ENCODE measurements around the gene XXYLT1. TPM values are rescaled to one million over a fixed set of nuclear protein-coding genes. Genes with fewer than 3 reads are reported as not detected.

The XXYLT1 gene
- total and polyA plus RNA-seq, 2 of the 8 experiments (the other 6 are each of a cell fraction or from before 2014, with no cell fraction given) = 18.9 to 23.8 TPM

DNA sequence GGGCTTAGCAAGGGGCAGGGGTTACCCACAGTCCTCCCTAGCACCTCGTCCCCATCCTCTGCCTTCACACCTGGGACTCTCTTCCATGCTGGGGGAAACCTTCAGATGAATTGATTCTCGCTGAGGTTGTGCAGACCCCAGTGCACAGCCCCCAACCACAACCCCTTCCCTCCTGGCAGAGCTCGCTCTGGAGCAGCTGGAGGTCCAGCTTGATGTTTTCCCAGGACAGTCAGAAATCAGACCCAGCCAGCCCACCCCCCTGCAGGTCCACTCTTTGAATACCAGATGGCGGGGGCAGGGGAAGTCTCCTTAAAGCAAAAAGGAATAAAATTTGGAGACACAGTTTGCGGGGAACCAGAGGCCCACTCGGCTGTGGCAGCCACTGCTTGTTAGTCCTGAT lies 234.4 kb downstream of the XXYLT1 start:
- Histone ChIP-seq H3K79me2 (ENCODE audit: control insufficient read depth in 1 of 2, insufficient read depth in 2 of 2, low read length in 2 of 2) (no peaks in the 10 kb centered on the region), H4K8ac (ENCODE audit: extremely low read depth, insufficient read depth, low read length) (no peak overlapping the region; the same call in 1 of the 2 replicates), H2AFZ (ENCODE audit: low read length) (no peak overlapping the region), H3K27me3 (replicated peaks in 1 of 4; ENCODE audit: control insufficient read depth in 3 of 4, extremely low read depth in 1 of 4, insufficient read depth in 3 of 4, low read length in 3 of 4) (peaks cover 0 to 9% (median 8%) of the 10 kb centered on the region in 4 experiments; a peak in 3 of 7 replicates), H4K20me1 (replicated peaks in 1 of 2; ENCODE audit: control insufficient read depth in 1 of 2, insufficient read depth in 2 of 2, low read length in 2 of 2) (no peaks in the 10 kb centered on the region), H3K4ac (replicated peaks; ENCODE audit: insufficient read length, low read depth, low read length) (no peak overlapping the region), H3K79me1 (ENCODE audit: low read depth, low read length) (no peaks in the 10 kb centered on the region), H3K4me1 (replicated peaks in 1 of 4; ENCODE audit: control insufficient read depth in 3 of 4, insufficient read depth in 4 of 4, low read length in 3 of 4) (peaks cover 6 to 23% (median 15%) of the 10 kb centered on the region in 4 experiments), H2BK5ac (ENCODE audit: low read depth, low read length) (no peak overlapping the region), H2BK12ac (ENCODE audit: low read depth, low read length) (no peak overlapping the region), H2BK20ac (ENCODE audit: low read length) (no peak overlapping the region), H3K9ac (replicated peaks in 1 of 4; ENCODE audit: extremely low read depth in 1 of 4, low read depth in 3 of 4, low read length in 3 of 4) (no peak overlapping the region), H3K23ac (ENCODE audit: insufficient read length) (no peak overlapping the region), H3K23me2 (ENCODE audit: low read depth, low read length) (no peaks in the 10 kb centered on the region), H2BK120ac (replicated peaks; ENCODE audit: low read depth, low read length) (no peak overlapping the region), H3K18ac (ENCODE audit: extremely low read depth, low read length) (peak overlapping the region; percentile 19; the same call in 1 of the 2 replicates), H3K9me3 (ENCODE audit: insufficient read depth in 2 of 2, low read depth in 1 of 2, low read length in 1 of 2) (no peaks in the 10 kb centered on the region), H3K14ac (ENCODE audit: insufficient read length) (no peak overlapping the region), H4K91ac (replicated peaks; ENCODE audit: insufficient read length, low read length) (no peak overlapping the region), H3K4me2 (ENCODE audit: insufficient read depth in 1 of 2, low read depth in 2 of 2, low read length in 2 of 2) (no peak overlapping the region), H3K56ac (replicated peaks; ENCODE audit: insufficient read length, low read depth, low read length) (no peak overlapping the region), H2BK15ac (ENCODE audit: low read length) (no peak overlapping the region), H3K4me3 (ENCODE audit: extremely low read depth in 1 of 4, insufficient read depth in 2 of 4, low read depth in 3 of 4, low read length in 4 of 4) (no peak overlapping the region), H2AK5ac (ENCODE audit: low read depth, low read length) (no peak overlapping the region), H4K5ac (ENCODE audit: insufficient read length, low read depth, low read length) (no peak overlapping the region), H3K27ac (ENCODE audit: low read depth, low read length) (no peak overlapping the region), H3K36me3 (ENCODE audit: control insufficient read depth in 2 of 4, insufficient read depth in 4 of 4, low read length in 3 of 4) (no peaks in the 10 kb centered on the region)
- FAIRE-seq (no peak), DNase-seq (ENCODE audit: low read depth in 1 of 2, low spot score in 2 of 2) (peak in 1 of 2 experiments; percentile 48)
- 87% methylated on average over 6 of the region's 6 CpGs; no CpG with 5 or more reads in 1 of the 2 experiments for WGBS, 2 experiments (ENCODE audit: extremely low coverage in 1 of 2, insufficient coverage in 1 of 2, insufficient read length in 1 of 2, insufficient replicate concordance in 2 of 2, low coverage in 1 of 2, low lambda C conversion rate in 2 of 2, missing lambda C conversion rate in 1 of 2)
- POLR2A ChIA-PET (ENCODE audit: partially characterized antibody) = no interaction called here
- CTCF ChIA-PET (ENCODE audit: partially characterized antibody) = interaction anchor here (1.0 to 5.1 kb wide), 3 partner anchors 10 to 25 kb away, joined by 3 to 23 read pairs (median 3); no protein-coding TSS in a partner anchor
- no peak for TF ChIP-seq HDAC2 (IDR thresholded peaks at IDR 0.05; ENCODE audit: borderline replicate concordance in 1 of 2, low read depth in 2 of 2, low read length in 2 of 2)
- TF ChIP-seq NANOG (IDR thresholded peaks at IDR 0.05; ENCODE audit: insufficient read depth, low read depth, low read length, poor library complexity, severe bottlenecking) = no peak
- TF ChIP-seq TBP (IDR thresholded peaks at IDR 0.05; ENCODE audit: low read depth, low read length) = no peak
- no peak for TF ChIP-seq CHD1 (IDR thresholded peaks at IDR 0.05; ENCODE audit: low read depth, low read length)
- TF ChIP-seq KDM1A (IDR thresholded peaks at IDR 0.05; ENCODE audit: borderline replicate concordance, low read length) = no peak
